Thyroid gland (tissue), 4 donors: Measurements from ENCODE around the gene ANKS1A.

Source experiments
- POLR2A ChIP-seq, 2 donors: fragments of 450-650 bp; IDR thresholded peaks; one replicate each; pipeline ENCODE4 v1.6.1; 2017; ENCODE audit warnings: antibody characterized with exemption in 2 of 2, mild to moderate bottlenecking in 2 of 2, moderate library complexity in 1 of 2
- TF ChIP-seq, protein P1 (sequence below), 6 experiments: fragments of 200-600 bp in 3 of 6; fragments of 450-650 bp in 3 of 6; sonication (generic) in 3 of 6; IDR thresholded peaks; one replicate each; pipeline ENCODE4 v1.5.1; 2016 to 2019; ENCODE audit warnings: antibody characterized with exemption in 6 of 6, mild to moderate bottlenecking in 2 of 6, inconsistent platforms in 1 of 6, moderate library complexity in 1 of 6

DNA sequence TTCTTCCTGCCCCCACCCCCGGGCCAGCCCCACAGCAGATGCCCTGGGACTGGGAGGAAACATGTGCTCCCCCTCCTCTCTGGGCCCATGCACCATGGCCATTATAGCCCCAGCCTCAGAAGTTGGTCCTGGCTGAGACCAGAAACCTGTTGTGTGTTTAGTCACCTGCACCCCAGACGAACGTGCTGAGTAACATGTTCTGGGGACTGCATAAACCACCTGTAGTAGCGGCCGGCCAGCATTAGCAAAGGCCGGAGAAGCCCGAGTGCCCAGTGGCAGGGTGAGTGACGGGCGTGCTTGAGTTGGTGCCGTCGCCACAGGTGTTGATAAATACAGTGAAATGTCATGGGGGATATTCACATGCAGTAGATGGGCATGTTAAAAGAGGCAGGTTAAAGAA is 178.2 kb downstream of the ANKS1A start:
- no peak for TF ChIP-seq POLR2A (IDR thresholded peaks at IDR 0.05)
- TF ChIP-seq, protein P1, sequence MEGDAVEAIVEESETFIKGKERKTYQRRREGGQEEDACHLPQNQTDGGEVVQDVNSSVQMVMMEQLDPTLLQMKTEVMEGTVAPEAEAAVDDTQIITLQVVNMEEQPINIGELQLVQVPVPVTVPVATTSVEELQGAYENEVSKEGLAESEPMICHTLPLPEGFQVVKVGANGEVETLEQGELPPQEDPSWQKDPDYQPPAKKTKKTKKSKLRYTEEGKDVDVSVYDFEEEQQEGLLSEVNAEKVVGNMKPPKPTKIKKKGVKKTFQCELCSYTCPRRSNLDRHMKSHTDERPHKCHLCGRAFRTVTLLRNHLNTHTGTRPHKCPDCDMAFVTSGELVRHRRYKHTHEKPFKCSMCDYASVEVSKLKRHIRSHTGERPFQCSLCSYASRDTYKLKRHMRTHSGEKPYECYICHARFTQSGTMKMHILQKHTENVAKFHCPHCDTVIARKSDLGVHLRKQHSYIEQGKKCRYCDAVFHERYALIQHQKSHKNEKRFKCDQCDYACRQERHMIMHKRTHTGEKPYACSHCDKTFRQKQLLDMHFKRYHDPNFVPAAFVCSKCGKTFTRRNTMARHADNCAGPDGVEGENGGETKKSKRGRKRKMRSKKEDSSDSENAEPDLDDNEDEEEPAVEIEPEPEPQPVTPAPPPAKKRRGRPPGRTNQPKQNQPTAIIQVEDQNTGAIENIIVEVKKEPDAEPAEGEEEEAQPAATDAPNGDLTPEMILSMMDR (IDR thresholded peaks at IDR 0.05), result no peak
